Mammary epithelial cell (primary cell): Measurements from ENCODE around the gene ORC6.

Experiments used
- CTCF ChIP-seq, 2 donors: IDR thresholded peaks in 1 of 2; conservative IDR thresholded peaks in 1 of 2; 2 replicates each; pipeline ENCODE4 v1.5.1; 2011 to 2012; ENCODE audit warnings: inconsistent platforms in 2 of 2, low read length in 2 of 2, mild to moderate bottlenecking in 2 of 2, control low read depth in 1 of 2, low read depth in 1 of 2; ENCODE audit not compliant: insufficient read depth in 1 of 2; ENCODE audit errors: extremely low read depth in 1 of 2
- EZH2 ChIP-seq: IDR thresholded peaks from 2 replicates; pipeline ENCODE4 v1.6.1; 2012; ENCODE audit warnings: low read length, inconsistent platforms, borderline replicate concordance

- no peak for TF ChIP-seq CTCF (conservative IDR thresholded peaks at IDR 0.05 in 1 of 2, IDR thresholded peaks at IDR 0.05 in 1 of 2; ENCODE audit: extremely low read depth in 1 of 2, insufficient read depth in 1 of 2, low read depth in 1 of 2, low read length in 2 of 2)
- TF ChIP-seq EZH2 = no peak
Observed at GRCh38 chr16:46728806-46729205, 39.3 kb downstream of the ORC6 start.
